ENCODE data around the gene HASPIN.

Gene HASPIN

DNA sequence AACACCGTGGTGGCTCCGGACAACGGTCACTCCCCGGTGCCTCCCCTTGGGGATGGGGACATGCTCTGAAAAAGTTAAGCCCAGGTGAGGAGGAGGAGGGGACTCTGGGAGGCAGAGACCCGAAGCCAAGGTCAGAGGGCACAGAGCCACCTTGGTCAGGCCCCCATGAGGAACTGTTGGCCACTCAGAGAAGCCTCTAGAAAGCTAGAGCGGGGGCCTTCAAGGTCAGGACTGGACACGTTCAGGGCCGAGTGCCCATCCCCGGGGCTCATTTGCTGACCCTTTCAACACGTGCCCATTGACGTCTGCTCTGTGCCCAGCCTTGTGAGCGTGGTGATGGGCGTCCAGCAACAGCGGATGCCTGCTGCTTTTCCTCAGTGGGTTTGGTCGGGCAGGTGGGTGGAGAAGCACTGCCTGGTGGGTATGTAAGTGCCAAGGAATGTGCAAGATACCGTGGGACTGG, 38.2 kb downstream of the HASPIN start:
- DNase-seq = no peak
- Mint-ChIP-seq H3K4me3 (no peak overlapping the region), H3K4me1 (peaks cover 72% of the 10 kb centered on the region), H3K27me3 (peaks cover 10% of the 10 kb centered on the region), H3K9me3 (peaks cover 18 to 22% of the 10 kb centered on the region in 2 donors), H3K27ac (peak overlapping the region in 1 of 2 donors; percentile 45)
- no peak for ATAC-seq

DNA sequence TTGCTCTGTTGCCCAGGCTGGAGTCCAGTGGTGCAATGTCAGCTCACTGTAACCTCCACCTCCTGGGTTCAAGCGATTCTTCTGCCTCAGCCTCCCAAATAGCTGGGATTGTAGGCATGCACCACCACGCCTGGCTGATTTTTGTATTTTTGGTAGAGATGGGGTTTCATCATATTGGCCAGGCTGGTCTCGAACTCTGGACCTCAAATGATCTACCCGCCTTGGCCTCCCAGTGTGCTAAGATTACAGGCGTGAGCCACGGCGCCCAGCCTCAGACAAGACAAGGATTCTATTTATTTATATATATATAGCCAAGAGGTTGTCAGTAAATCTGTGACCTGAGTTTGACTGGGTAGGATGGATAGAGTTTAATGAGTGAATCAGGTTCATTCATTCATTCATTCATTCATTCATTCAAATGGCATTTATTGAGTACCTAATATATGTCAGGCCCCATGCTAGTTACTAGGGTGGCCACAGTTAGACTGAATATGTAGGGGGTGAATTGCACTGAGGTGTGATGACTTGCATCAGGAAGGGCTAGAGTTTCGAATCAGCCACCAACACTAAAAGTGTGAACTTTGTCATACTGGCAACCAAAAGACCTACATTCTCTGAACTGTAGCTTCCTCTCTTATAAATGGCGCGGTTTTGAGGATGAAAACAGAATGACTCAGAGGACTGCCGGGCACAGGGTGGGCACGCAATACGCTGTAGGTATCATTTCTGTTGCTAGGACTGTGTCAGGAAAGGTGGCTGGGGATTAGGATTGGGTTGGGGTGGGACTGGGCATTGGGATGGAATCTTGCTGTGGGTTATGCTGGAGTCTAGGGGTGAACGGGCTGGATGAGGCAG, 39.4 kb downstream of the HASPIN start:
- Mint-ChIP-seq H3K27ac (peak overlapping the region; percentile 98 to 100), H3K27me3 (peaks cover 10% of the 10 kb centered on the region), H3K4me3 (peak overlapping the region; percentile 79 to 80), H3K9me3 (peaks cover 18 to 30% of the 10 kb centered on the region in 2 donors), H3K4me1 (peaks cover 75% of the 10 kb centered on the region)
- ATAC-seq (peak; percentile 82), DNase-seq (peak; percentile 74 to 86)

DNA sequence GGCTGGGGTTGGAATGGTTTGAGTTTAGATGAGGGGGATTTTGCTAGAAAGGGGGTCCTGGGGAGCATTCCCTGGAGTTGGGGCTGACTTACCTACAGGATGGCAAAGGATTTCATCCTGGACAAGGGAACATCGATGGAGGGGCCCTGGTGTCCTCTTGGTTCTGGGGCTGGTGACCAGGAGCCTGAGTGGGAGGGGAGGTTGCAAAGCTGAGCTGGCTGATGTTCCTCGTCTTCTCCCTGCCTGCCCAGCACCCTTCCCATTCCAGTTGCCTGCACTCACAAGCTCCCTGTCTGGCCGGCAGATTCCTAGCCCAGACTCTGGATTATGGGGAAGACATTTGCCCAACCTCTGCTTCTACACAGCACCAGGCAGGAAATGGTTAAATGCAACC, 40.1 kb downstream of the HASPIN start:
- peaks cover 18 to 30% of the 10 kb centered on the region in 2 donors for H3K9me3 Mint-ChIP-seq
- peak overlapping the region; percentile 79 to 80 for H3K4me3 Mint-ChIP-seq
- peaks cover 81% of the 10 kb centered on the region for H3K4me1 Mint-ChIP-seq
- peaks cover 16% of the 10 kb centered on the region for H3K27me3 Mint-ChIP-seq
- H3K27ac Mint-ChIP-seq = peak overlapping the region; percentile 98 to 100
- ATAC-seq (no peak), DNase-seq (peak in 1 of 2 donors; percentile 29)

DNA sequence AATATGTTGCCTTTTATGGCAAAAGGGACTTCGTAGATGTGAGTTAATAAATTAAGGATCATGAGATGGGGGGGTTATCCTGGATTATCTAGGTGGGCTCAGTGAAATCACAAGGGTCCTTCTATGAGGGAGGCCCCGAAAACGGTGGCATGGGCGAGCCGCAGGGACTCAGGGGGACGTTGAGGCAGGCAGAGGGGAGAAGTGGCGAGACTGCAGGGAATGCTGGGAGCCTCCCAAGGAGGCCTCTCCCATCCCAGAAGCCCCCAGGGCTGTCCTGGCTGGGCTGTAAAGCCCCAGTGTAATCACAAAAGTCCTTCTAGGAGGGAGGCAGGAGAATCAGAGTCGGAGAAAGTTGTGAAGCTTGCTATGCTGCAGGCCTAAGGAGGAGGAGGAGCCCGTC, 42.3 kb downstream of the HASPIN start:
- Mint-ChIP-seq H3K27me3 (peaks cover 20% of the 10 kb centered on the region), H3K4me3 (peak overlapping the region; percentile 9 to 80), H3K9me3 (peaks cover 2 to 11% of the 10 kb centered on the region in 2 donors), H3K4me1 (peaks cover 99% of the 10 kb centered on the region), H3K27ac (peak overlapping the region; percentile 78 to 100)
- no peak for DNase-seq
- no peak for ATAC-seq

DNA sequence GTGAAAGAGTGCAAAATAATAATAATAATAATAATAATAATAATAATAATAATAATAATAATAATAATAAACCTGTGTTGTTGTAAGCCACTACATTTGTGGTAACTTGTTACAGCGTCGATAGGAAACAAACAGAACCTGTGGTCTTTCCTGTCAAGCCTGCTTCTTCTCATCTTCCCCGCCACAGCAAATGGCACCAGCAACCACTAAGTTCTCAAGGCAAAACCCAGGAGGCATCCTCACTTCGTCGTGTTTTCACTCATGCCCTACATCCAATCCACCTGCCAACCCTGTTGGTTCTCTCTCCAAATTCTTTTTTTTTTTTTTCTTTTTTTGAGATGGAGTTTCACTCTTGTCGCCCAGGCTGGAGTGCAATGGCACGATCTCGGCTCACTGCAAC, 43.1 kb downstream of the HASPIN start:
- no peak for ATAC-seq
- Mint-ChIP-seq H3K27ac (no peak overlapping the region), H3K9me3 (peaks cover 0 to 8% of the 10 kb centered on the region in 2 donors), H3K4me1 (peaks cover 99% of the 10 kb centered on the region), H3K4me3 (peak overlapping the region; percentile 2 to 13), H3K27me3 (peaks cover 15% of the 10 kb centered on the region)
- peak in 1 of 2 donors; percentile 77 for DNase-seq

DNA sequence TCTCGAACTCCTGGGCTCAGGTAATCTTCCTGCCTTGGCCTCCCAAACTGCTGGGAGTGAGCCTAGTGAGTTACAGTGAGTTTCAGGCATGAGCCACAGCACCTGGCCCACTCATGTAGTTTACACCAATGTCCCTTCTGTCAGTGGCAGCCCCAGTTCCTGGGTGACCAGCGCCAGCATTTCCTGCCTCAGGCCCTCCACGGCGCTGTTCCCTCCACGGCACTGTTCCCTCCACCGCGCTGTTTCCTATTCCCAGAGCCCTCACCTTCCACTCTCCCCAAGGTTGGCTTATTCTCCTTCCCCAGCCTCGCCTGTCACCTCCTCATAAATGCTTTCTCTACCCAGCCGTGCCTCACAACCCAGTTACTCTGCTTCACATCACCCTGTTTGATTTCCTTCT, 44.6 kb downstream of the HASPIN start:
- H3K4me1 Mint-ChIP-seq = peaks cover 97% of the 10 kb centered on the region
- H3K9me3 Mint-ChIP-seq = peaks cover 0 to 8% of the 10 kb centered on the region in 2 donors

DNA sequence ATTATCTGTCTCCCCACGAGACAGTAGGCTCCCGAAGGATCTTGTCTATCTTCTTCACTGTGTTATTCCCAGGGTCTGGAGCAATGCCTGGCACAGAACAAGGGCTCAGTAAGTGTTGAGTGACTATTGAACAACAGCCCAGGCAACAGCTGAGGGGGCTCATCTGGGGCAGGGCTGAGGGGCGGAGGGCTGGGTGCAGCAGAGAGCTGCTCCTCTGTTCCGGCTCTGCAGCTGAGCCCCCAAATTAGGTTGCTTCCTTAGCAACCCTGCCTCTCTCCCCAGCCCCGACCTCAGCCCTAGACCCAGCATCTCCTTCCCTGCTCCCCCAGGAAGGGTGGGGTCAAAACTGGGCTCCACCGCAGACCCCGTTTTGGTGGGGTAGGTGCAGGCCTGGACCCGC, 45.1 kb downstream of the HASPIN start:
- ATAC-seq (no peak), DNase-seq (no peak)
- Mint-ChIP-seq H3K4me1 (peaks cover 97% of the 10 kb centered on the region), H3K27me3 (peaks cover 15% of the 10 kb centered on the region), H3K27ac (no peak overlapping the region), H3K9me3 (peaks cover 0 to 8% of the 10 kb centered on the region in 2 donors), H3K4me3 (no peak overlapping the region)

More for the DNA sequence above, 44.6 kb downstream of the HASPIN start:
- no peak overlapping the region for H3K4me3 Mint-ChIP-seq
- no peak overlapping the region for H3K27ac Mint-ChIP-seq
- no peak for DNase-seq
- H3K27me3 Mint-ChIP-seq = peaks cover 15% of the 10 kb centered on the region
- ATAC-seq = no peak

DNA sequence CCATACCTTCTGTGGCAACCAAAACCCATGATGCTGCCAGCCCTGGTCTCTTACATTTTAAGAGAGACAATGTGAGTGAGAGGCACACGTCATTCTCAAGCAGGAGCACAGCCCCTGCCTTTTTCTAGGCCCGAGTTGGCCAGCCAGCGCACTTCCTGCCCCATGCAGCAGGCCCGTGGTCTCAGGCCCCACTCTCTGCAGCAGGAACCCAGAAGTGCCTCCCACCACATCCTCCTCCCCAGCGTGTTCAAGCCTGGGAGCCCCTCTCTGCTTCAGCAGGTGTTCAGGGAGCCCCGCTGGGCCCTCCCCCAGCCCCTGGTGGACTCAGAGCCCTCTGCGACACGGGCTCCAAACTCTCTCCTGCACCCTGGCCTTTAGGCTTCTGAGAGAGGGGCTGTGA, 46.8 kb downstream of the HASPIN start:
- H3K9me3 Mint-ChIP-seq = peaks cover 0 to 8% of the 10 kb centered on the region in 2 donors
- peaks cover 80% of the 10 kb centered on the region for H3K4me1 Mint-ChIP-seq
- peak; percentile 80 for ATAC-seq

DNA sequence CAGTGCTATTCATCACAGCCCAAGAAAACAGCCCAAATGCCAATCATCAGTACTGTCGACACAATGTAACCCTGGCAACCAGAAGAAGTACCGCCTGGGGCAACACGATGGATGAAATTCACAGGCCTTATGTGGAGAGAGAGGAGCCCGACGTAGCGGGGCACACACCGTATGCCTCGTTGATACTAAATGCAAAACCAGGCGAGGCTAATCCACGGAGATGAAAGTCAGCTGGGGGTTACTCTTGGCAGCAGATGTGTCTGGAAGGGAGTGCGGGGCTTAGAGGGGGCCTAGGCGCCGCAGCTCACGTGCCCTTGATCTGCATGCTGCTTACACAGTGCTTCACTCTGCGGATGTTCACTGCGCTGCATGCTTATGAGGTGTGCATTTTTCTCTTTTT, 47.4 kb downstream of the HASPIN start:
- DNase-seq = peak in 1 of 2 donors; percentile 42
- ATAC-seq = peak; percentile 78
- peak overlapping the region; percentile 2 to 55 for H3K4me3 Mint-ChIP-seq
- peak overlapping the region in 1 of 2 donors; percentile 19 for H3K27ac Mint-ChIP-seq
- H3K4me1 Mint-ChIP-seq = peaks cover 73% of the 10 kb centered on the region
- peaks cover 0 to 8% of the 10 kb centered on the region in 2 donors for H3K9me3 Mint-ChIP-seq
- H3K27me3 Mint-ChIP-seq = peaks cover 15% of the 10 kb centered on the region

More for the DNA sequence above, 46.8 kb downstream of the HASPIN start:
- peak overlapping the region; percentile 42 to 55 for H3K27ac Mint-ChIP-seq
- peaks cover 15% of the 10 kb centered on the region for H3K27me3 Mint-ChIP-seq
- DNase-seq = peak; percentile 65 to 78
- H3K4me3 Mint-ChIP-seq = peak overlapping the region; percentile 13 to 55

DNA sequence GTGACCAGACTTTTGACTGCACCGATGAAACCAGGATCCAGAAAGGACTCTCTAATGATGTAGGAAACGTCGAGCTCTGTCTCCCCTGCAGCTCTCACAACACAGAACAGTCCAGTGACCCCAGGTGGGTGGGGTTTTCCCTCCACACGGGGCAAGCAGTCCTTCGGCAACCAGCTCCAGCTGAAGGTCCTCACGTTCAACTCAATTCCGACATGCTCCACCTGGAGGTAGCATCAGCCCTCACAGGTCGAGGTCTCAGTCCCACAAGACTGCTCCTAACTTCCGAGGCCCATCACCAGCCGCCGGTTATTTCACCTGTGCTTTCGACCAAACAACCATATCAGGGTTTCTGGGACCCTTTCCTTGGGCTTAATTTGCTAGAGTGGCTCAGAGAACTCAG, 49.1 kb downstream of the HASPIN start:
- H3K27ac Mint-ChIP-seq = no peak overlapping the region
- H3K4me3 Mint-ChIP-seq = no peak overlapping the region
- DNase-seq = no peak
- H3K4me1 Mint-ChIP-seq = peaks cover 57% of the 10 kb centered on the region
- peaks cover 0 to under 1% of the 10 kb centered on the region in 2 donors for H3K9me3 Mint-ChIP-seq
- ATAC-seq = no peak
- peaks cover 15% of the 10 kb centered on the region for H3K27me3 Mint-ChIP-seq

DNA sequence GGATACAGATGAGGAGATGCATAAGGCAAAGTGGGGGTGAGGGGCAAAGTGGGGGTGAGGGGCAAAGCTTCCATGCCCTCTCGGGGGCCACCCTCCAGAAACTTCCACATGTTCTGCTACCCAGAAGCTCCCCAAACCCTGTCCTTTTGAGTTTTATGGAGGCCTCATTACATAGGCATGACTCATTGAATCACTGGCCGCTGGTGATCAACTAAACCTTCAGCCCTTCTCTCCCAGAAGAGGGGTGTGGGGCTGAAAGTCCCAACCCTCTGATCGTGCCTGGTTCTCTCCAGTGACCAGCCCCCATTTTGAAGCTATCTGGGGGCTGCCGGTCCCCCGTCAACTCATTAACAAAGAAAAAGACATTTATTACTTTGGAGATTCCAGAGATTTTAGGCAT, 49.8 kb downstream of the HASPIN start:
- Mint-ChIP-seq H3K9me3 (no peaks in the 10 kb centered on the region), H3K4me3 (no peak overlapping the region), H3K4me1 (peaks cover 49% of the 10 kb centered on the region), H3K27ac (no peak overlapping the region), H3K27me3 (peaks cover 11% of the 10 kb centered on the region)
- DNase-seq = no peak
- no peak for ATAC-seq

DNA sequence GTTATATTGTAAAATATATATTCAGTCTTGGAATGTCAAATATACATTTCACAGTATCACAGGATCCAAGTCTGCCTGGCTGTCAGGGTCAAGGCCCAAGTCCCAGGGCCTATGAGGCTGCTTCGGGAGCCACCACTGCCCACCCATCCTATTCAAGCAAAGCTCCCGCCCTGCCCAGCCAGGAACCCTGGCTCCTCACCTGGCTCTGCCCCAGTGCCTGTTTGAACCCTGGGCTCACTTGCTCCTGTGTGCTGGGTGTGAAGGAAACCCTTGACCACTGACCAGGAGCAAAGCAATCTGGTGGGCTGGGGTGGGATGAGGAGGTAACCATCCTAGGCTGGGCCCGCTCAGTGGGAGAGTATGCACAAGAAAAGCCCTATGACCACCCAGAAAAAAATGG, 50.3 kb downstream of the HASPIN start:
- Mint-ChIP-seq H3K4me3 (no peak overlapping the region), H3K4me1 (peaks cover 45% of the 10 kb centered on the region), H3K9me3 (no peaks in the 10 kb centered on the region), H3K27ac (no peak overlapping the region), H3K27me3 (peaks cover 6% of the 10 kb centered on the region)
- DNase-seq = no peak
- ATAC-seq = no peak
